SK-N-MC (cell line): ENCODE results near the gene ERFE.

Source experiments
- DNase-seq: peaks from one replicate; pipeline ENCODE4 v3.0.0-alpha.2; 2011; ENCODE audit warnings: low read depth, low spot score
- H3K27ac ChIP-seq: fragments of 200-600 bp; sonication (generic); 2 replicates; pipeline ENCODE4 v1.5.1; 2016; ENCODE audit warnings: mixed run types
- H3K36me3 ChIP-seq: fragments of 200-600 bp; sonication (generic); 2 replicates; pipeline ENCODE4 v1.6.1; 2017; ENCODE audit warnings: antibody characterized with exemption, low read length, mixed read lengths; ENCODE audit not compliant: insufficient read depth
- H3K4me3 ChIP-seq: fragments of 200-600 bp; sonication (generic); 2 replicates; pipeline ENCODE4 v1.5.1; 2016
- H3K9ac ChIP-seq: fragments of 200-600 bp; sonication (generic); 2 replicates; pipeline ENCODE4 v1.8.0; 2017; ENCODE audit warnings: mixed run types, mixed read lengths; ENCODE audit not compliant: insufficient read length
- H3K9me3 ChIP-seq: fragments of 200-600 bp; sonication (generic); 2 replicates; pipeline ENCODE4 v1.6.1; 2017; ENCODE audit warnings: low read depth, mild to moderate bottlenecking, antibody characterized with exemption, low read length, moderate library complexity, mixed read lengths
- EZH2 ChIP-seq: fragments of 200-600 bp; sonication (generic); IDR thresholded peaks from one replicate; pipeline ENCODE4 v1.6.1; 2017; ENCODE audit warnings: antibody characterized with exemption
- FOXP2 ChIP-seq: optimal IDR thresholded peaks from 2 replicates; pipeline ENCODE3; 2011; ENCODE audit warnings: mild to moderate bottlenecking, moderate library complexity; ENCODE audit not compliant: insufficient read depth; ENCODE audit errors: extremely low read length, control extremely low read depth
- POLR2AphosphoS5 ChIP-seq: IDR thresholded peaks from 2 replicates; pipeline ENCODE4 v1.6.1; 2012; ENCODE audit warnings: mild to moderate bottlenecking, low read depth, low read length, borderline replicate concordance

Gene ERFE

DNA sequence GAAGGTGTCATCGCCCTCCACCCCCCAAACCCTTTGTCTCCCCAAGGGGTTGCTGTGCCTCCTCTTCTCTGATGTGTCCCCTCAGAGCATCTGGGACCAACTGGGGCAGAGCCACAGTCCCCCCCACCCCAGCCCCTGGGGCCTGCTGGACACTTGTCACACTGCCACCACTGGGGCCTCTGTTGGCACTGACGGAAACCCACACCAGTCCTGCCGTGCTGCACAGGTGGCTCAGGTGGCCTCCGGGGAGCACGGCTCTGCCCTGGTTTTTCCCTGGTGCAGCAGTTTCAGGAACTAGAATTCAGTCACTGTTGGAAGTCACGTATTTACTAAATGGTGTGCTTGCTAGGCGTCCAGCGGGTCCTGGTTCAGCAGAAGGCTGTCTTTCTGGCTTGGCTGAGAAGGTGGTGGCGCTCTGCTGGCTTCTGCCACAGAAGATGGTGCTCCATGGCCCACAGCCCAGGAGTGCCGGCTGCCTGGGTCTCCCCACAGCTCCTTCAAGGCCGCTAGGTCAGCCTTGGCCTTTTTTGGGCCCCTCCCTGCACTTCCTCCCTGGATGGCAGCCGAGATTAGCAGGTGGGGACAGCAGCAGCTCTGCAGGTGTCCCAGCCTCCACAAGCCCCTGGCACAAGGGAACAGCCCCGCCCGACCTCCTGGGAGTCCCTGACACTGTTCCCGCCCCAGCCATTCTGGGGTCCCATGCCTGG, 38.9 kb upstream of the ERFE start:
- no peak for DNase-seq
- TF ChIP-seq EZH2 (no peak), FOXP2 (no peak), POLR2AphosphoS5 (no peak)
- Histone ChIP-seq H3K27ac (no peak overlapping the region), H3K9me3 (no peaks in the 10 kb centered on the region), H3K4me3 (no peak overlapping the region), H3K9ac (no peak overlapping the region), H3K36me3 (no peaks in the 10 kb centered on the region)

DNA sequence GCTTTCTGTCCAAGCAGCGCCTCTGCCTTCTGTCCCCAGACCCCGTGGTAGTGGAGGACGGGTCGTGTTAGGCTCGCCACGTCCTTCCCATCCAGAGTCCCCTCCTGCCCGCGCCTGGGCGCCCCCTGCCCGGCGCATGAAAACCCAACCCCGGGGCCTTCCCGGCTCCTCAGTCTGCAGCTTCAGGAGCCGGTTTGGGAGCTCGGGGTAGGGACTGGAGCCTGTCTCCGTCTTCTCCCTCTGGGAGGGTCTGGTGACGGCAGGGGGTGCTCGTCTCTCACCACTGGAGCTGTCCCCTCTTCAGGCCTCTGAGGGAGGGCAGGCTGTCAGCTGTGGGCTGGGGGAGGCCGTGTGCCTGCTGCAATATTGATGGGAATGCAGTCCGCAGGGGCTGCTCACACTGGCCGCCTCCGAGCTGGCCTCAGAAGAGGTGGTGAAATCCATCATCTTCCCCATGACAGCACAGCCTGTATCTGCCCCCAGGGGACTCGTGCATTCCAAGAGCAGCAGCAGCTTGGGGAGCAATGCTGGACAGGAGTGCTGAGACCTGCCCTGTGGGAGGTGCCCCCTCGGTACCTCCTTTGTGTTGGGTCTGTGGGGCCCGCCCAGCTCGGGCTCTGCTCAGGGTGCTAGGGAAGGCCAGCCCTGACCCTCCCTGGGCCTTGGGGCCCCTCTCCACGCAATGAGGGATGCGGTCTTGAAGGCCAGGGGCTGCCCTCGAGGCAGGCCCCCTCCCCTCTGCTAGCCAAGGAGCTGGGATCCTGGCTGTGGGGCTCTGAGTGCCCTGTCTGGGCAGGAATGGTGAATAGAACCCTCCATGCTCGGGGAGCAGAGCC, 38.1 kb upstream of the ERFE start:
- no peak for DNase-seq

DNA sequence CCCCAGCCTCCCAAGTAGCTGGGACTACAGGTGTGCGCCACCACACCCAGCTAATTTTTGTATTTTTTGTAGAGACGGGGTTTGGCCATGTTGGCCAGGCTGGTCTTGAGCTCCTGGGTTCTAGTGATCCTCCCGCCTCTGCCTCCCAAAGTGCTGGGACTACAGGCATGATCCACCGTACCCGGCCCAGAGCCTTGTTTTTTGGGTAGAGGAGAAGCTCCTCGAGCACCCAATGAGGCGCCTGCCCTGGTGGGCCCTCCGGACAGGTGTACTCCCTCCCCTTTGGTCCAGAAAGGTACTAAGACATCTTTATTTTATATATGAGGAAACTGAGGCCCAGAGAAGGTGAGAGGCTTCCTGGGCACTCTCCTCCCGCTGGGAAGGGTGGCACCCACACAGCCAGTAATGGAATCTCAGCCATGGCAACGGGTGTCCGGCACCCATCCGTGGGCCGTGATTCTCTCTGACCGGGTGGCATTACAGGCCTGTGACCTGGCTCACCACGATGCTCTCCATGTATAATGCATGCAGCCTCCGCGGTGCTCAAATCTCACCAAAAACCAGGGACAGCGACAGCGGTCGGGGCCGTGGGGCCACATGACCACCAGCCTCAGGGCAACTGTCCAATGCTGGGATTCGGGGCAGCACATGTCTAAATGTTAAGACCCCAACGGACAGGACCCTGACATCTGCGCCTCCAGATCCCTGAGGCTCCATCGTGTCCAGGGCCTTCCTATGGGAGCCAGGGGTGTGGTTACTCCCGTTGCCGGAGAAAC, 37.1 kb upstream of the ERFE start:
- H3K36me3 ChIP-seq, result no peaks in the 10 kb centered on the region
- no peak for DNase-seq
- H3K4me3 ChIP-seq, result no peak overlapping the region
- no peaks in the 10 kb centered on the region for H3K9me3 ChIP-seq
- TF ChIP-seq FOXP2 (no peak), POLR2AphosphoS5 (no peak), EZH2 (no peak)
- no peak overlapping the region for H3K27ac ChIP-seq
- no peak overlapping the region for H3K9ac ChIP-seq

More for the DNA sequence above, 38.1 kb upstream of the ERFE start:
- Histone ChIP-seq H3K9ac (no peak overlapping the region), H3K27ac (no peak overlapping the region), H3K4me3 (no peak overlapping the region), H3K36me3 (no peaks in the 10 kb centered on the region), H3K9me3 (no peaks in the 10 kb centered on the region)
- TF ChIP-seq POLR2AphosphoS5, result no peak
- no peak for TF ChIP-seq EZH2
- TF ChIP-seq FOXP2, result no peak

DNA sequence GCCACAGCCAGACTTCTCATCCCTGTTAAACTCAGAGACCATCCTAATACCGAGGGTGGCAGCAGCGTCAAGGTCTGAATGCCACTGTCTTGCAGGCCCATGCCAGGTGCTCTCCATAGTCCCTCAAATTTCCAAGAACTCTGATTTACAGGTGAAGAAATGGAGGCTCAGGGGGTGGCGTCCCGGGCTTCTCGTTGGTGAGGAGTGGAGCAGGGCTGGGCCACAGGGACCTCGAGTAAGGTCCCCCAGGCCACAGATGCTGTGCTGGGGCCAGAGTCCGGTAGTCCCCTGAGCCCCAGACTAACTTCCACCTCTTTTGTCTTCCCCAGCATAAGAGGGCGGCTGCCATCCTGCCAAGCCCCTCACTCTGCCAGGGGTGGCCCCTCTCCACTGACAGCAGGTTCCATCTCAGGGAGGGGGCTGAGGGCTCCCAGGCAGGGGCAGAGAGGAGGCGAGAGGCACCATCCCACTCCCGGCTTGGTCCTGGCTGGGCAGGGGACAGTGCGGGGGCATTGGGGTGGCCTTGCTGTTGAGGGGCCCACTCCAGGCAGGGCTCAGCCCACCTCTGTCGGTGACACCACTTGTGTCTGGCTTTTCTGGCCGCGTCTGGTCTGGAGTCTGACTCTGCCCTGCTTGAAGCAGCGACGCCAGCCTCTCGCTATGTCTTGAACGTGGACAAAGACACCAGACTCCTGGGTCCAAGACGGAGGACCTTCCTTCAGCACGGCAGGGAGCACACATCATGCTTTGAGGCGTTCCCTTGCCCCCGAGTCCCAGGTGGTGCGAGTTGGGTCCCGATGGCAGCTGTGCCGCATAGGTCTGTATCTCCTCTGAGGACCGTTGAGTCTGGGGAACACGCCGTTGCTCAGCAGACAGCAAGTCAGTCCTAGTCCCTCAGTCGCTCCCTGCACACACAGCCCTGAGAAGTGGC, 36.2 kb upstream of the ERFE start:
- Histone ChIP-seq H3K36me3 (no peaks in the 10 kb centered on the region), H3K4me3 (no peak overlapping the region), H3K27ac (no peak overlapping the region), H3K9ac (no peak overlapping the region), H3K9me3 (0 out of 2 replicates have a peak, but pooled peaks cover 3% of the 10 kb centered on the region)
- TF ChIP-seq FOXP2 (no peak), EZH2 (no peak), POLR2AphosphoS5 (no peak)
- no peak for DNase-seq

DNA sequence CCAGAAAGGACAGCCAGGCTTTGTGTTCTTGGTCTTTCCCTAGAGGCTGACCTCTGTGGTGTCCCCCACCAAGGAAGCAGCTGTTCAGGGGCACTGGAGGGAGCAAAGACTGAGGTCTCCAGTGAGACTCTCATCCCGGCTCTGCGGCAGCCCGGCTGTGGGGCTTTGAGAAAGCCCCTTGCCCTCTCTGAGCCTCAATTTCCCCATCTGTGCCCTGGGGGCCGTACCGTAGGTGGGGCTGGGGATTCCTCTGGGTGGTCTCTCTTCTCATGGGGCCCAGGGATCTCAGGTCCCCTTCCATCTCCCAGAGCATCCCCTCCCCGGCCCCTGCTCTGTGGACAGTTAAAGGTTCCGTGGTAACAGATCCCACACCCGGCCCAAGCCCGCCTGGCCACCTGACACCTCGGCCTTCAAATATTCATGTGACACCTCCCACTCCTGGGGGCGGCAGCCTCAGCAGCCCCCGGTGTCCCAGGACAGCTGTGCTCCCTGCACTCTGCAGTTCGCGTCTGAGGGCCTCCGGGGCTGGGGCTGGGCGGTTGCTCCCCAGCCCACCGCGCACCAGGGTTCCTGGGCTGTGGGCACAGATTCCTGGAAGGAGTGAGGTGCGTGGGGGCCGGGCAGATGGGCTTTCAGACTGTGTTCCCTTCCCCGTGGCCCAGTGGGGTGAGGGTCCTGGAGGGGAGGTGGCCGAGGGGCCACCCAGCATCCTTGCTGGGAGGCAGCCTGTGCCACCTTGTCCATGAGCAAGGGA, 35.4 kb upstream of the ERFE start:
- Histone ChIP-seq H3K9me3 (0 out of 2 replicates have a peak, but pooled peaks cover 3% of the 10 kb centered on the region), H3K27ac (no peak overlapping the region), H3K9ac (no peak overlapping the region), H3K36me3 (no peaks in the 10 kb centered on the region), H3K4me3 (no peak overlapping the region)
- no peak for TF ChIP-seq EZH2
- TF ChIP-seq POLR2AphosphoS5, result no peak
- TF ChIP-seq FOXP2, result no peak
- DNase-seq, result no peak

DNA sequence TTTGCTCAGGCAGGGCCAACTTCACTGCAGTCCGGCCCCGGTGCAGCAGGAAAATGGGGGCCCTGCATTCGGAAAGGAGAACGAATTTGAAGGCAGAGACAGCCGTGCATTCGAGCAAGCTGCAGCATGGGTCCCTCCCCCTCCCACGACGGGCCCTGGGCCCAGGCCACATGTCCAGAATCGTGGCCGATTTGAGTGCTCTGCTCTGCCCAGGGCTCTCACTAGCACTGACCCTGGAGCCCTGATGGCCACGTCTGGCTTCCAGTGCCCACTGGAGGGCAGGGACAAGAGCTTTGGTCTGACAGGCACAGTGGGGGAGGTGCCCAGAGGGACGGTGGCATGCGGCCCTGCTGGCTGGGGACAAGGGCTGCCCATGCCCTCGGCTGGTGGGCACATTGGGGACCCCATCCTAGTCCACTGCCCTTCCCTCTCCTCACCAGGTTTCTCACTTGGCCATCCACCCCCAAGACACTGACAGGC, 34.7 kb upstream of the ERFE start:
- Histone ChIP-seq H3K9ac (no peak overlapping the region), H3K9me3 (0 out of 2 replicates have a peak, but pooled peaks cover 3% of the 10 kb centered on the region), H3K36me3 (no peaks in the 10 kb centered on the region), H3K27ac (no peak overlapping the region), H3K4me3 (no peak overlapping the region)
- no peak for DNase-seq
- TF ChIP-seq EZH2 (no peak), FOXP2 (no peak), POLR2AphosphoS5 (no peak)
